Lower lobe of right lung (tissue), 2 donors: Measurements from ENCODE around the gene GYG1. TPM values are rescaled to one million over a fixed set of nuclear protein-coding genes. Genes with fewer than 3 reads are reported as not detected.

Source experiments
- ATAC-seq, 2 donors: fragments of 200-7000 bp; cut with Tn5 transposase; one replicate each; pipeline ENCODE4 v1.9.1; 2020 to 2022; ENCODE audit warnings: mild to moderate bottlenecking in 2 of 2, moderate library complexity in 2 of 2
- DNase-seq: peaks from one replicate; pipeline ENCODE4 v3.0.0-alpha.2; 2020
- H3K27ac ChIP-seq: fragments of 200-600 bp; one replicate; pipeline ENCODE4 v1.8.0; 2022
- H3K27me3 ChIP-seq: fragments of 200-600 bp; one replicate; pipeline ENCODE4 v1.8.0; 2022; ENCODE audit warnings: low read depth
- H3K36me3 ChIP-seq: fragments of 200-600 bp; one replicate; pipeline ENCODE4 v1.8.0; 2022; ENCODE audit warnings: mild to moderate bottlenecking
- H3K4me1 ChIP-seq: fragments of 200-600 bp; one replicate; pipeline ENCODE4 v1.8.0; 2022
- H3K4me3 ChIP-seq: fragments of 200-600 bp; one replicate; pipeline ENCODE4 v1.8.0; 2022; ENCODE audit warnings: mild to moderate bottlenecking
- H3K9me3 ChIP-seq: fragments of 200-600 bp; one replicate; pipeline ENCODE4 v1.8.0; 2022
- CTCF ChIP-seq: fragments of 200-600 bp; IDR thresholded peaks from one replicate; pipeline ENCODE4 v1.8.0; 2022; ENCODE audit warnings: antibody characterized with exemption, mild to moderate bottlenecking
- intact Hi-C: fragments of 100-400 bp; cut with DNase I; formaldehyde crosslinking; loops from one replicate; pipeline ENCODE4 v1.11.0; 2022
- total RNA-seq: library from RNA; stranded (reverse); fragmentation: NEBNext Ultra II Directional; extraction: Animal tissue kit (Norgen Biotek cat#: 25700); gene quantifications from one replicate; pipeline ENCODE4 v1.2.1, GENCODE V29; 2021
- donor health status: DM: no; HTN: yes; CAD: no; lungs with severe emphysema.

Gene GYG1
- total RNA-seq, 1 donor from 2014 or later = 51.3 TPM

- intact Hi-C loops = loop anchor here (10.0 kb wide), 1 partner anchor 323 kb away; no protein-coding TSS in a partner anchor
- peaks cover 8% of the 10 kb centered on the region for H3K4me1 ChIP-seq
- no peak overlapping the region for H3K4me3 ChIP-seq
- no peak overlapping the region for H3K27ac ChIP-seq
- no peaks in the 10 kb centered on the region for H3K9me3 ChIP-seq
- no peak for TF ChIP-seq CTCF
- H3K27me3 ChIP-seq = no peaks in the 10 kb centered on the region
- no peak for ATAC-seq
- no peaks in the 10 kb centered on the region for H3K36me3 ChIP-seq
- no peak for DNase-seq
Measured at GRCh38 chr3:148951599-148952361, 39.6 kb upstream of the GYG1 start.

- Histone ChIP-seq H3K4me1 (peaks cover 8% of the 10 kb centered on the region), H3K4me3 (no peak overlapping the region), H3K36me3 (no peaks in the 10 kb centered on the region), H3K9me3 (no peaks in the 10 kb centered on the region), H3K27ac (no peak overlapping the region), H3K27me3 (no peaks in the 10 kb centered on the region)
- ATAC-seq (no peak), DNase-seq (no peak)
- TF ChIP-seq CTCF = no peak
- intact Hi-C loops = loop anchor here (10.0 kb wide), 1 partner anchor 322 kb away; no protein-coding TSS in a partner anchor
Measured at GRCh38 chr3:148953094-148953493, 38.2 kb upstream of the GYG1 start.

GRCh38 chr3:148954981-148955380, 36.4 kb upstream of the GYG1 start:
- Histone ChIP-seq H3K9me3 (no peaks in the 10 kb centered on the region), H3K27ac (no peak overlapping the region), H3K36me3 (no peaks in the 10 kb centered on the region), H3K4me1 (peaks cover 8% of the 10 kb centered on the region), H3K27me3 (no peaks in the 10 kb centered on the region), H3K4me3 (no peak overlapping the region)
- TF ChIP-seq CTCF = no peak
- intact Hi-C loops = loop anchor here (10.0 kb wide), 1 partner anchor 320 kb away; no protein-coding TSS in a partner anchor
- no peak for ATAC-seq
- no peak for DNase-seq

- H3K4me1 ChIP-seq = peaks cover 8% of the 10 kb centered on the region
- no peak overlapping the region for H3K4me3 ChIP-seq
- TF ChIP-seq CTCF = peak; percentile 60
- intact Hi-C loops = loop anchor here (10.0 kb wide), 1 partner anchor 319 kb away; no protein-coding TSS in a partner anchor
- H3K36me3 ChIP-seq = no peaks in the 10 kb centered on the region
- no peaks in the 10 kb centered on the region for H3K27me3 ChIP-seq
- H3K9me3 ChIP-seq = no peaks in the 10 kb centered on the region
- ATAC-seq = peak; percentile 57 to 83
- peak overlapping the region; percentile 57 for H3K27ac ChIP-seq
- DNase-seq = no peak
Measured at GRCh38 chr3:148955544-148956346, 35.6 kb upstream of the GYG1 start.

GRCh38 chr3:148957586-148957985, 33.8 kb upstream of the GYG1 start:
- DNase-seq (no peak), ATAC-seq (no peak)
- Histone ChIP-seq H3K4me3 (no peak overlapping the region), H3K9me3 (no peaks in the 10 kb centered on the region), H3K4me1 (peaks cover 8% of the 10 kb centered on the region), H3K27ac (no peak overlapping the region), H3K36me3 (no peaks in the 10 kb centered on the region), H3K27me3 (no peaks in the 10 kb centered on the region)
- TF ChIP-seq CTCF = peak; percentile 32
- intact Hi-C loops = loop anchor here (10.0 kb wide), 1 partner anchor 317 kb away; no protein-coding TSS in a partner anchor
